Endothelial cell of umbilical vein (primary cell): ENCODE data around the gene HCLS1. TPM values are rescaled to one million over a fixed set of nuclear protein-coding genes. Genes with fewer than 3 reads are reported as not detected.

ENCODE experiments used
- BruUV-seq: library from RNA; stranded (reverse); fragments of 400-500 nt; replicated peaks from 2 replicates; lab custom pipeline; 2021; lab: Mats Ljungman, UMichigan
- CTCF ChIA-PET: fragments of 300-600, 350-600 bp; sonication (Branson Sonifier 250); formaldehyde crosslinking; loops from one replicate; lab custom pipeline; 2021; ENCODE audit warnings: antibody characterized with exemption, inconsistent platforms; lab: Charles Lee
- POLR2A ChIA-PET: fragments of 300-600, 350-600 bp; sonication (Branson Sonifier 250); formaldehyde crosslinking; loops from one replicate; lab custom pipeline; 2021; ENCODE audit warnings: antibody characterized with exemption, inconsistent platforms; lab: Charles Lee
- DNase-seq: peaks from one replicate; pipeline ENCODE4 v3.0.0-alpha.2; 2011; ENCODE audit warnings: low read depth, low spot score
- FAIRE-seq: peaks from 2 replicates; lab custom pipeline; 2011; peaks lifted over from hg19 to GRCh38; lab: Jason Lieb, UNC
- H2AFZ ChIP-seq: 2 replicates; pipeline ENCODE4 v1.6.0; 2012; ENCODE audit warnings: low read depth, low read length, control low read depth, inconsistent platforms
- H3K27ac ChIP-seq: 2 replicates; pipeline ENCODE4 v1.5.1; 2011; ENCODE audit warnings: low read depth, mild to moderate bottlenecking, control low read depth, low read length, moderate library complexity; ENCODE audit not compliant: insufficient read depth
- H3K27me3 ChIP-seq, 2 experiments: 2 replicates each; pipeline versions ENCODE4 v1.6.0 to v1.6.1; 2011; ENCODE audit warnings: low read length in 2 of 2, mixed read lengths in 1 of 2; ENCODE audit not compliant: control insufficient read depth in 2 of 2, insufficient read depth in 2 of 2
- H3K36me3 ChIP-seq, 2 experiments: 2 replicates in 1 of 2; 3 replicates in 1 of 2; pipeline ENCODE4 v1.5.1; 2011; ENCODE audit warnings: low read length in 2 of 2, mild to moderate bottlenecking in 1 of 2, moderate library complexity in 1 of 2; ENCODE audit not compliant: control insufficient read depth in 2 of 2, insufficient read depth in 2 of 2; ENCODE audit errors: extremely low read depth in 1 of 2
- H3K4me1 ChIP-seq: 3 replicates; pipeline ENCODE4 v1.5.1; 2011; ENCODE audit warnings: mild to moderate bottlenecking, low read length; ENCODE audit not compliant: control insufficient read depth, insufficient read depth; ENCODE audit errors: extremely low read depth
- H3K4me2 ChIP-seq: 2 replicates; pipeline ENCODE4 v1.6.1; 2011; ENCODE audit warnings: low read length, control low read depth, mixed read lengths; ENCODE audit not compliant: insufficient read depth
- H3K4me3 ChIP-seq, 3 experiments: fragments of 200-600 bp in 1 of 3; sonication (generic), shearing (Covaris generic) in 1 of 3; replicated peaks in 1 of 3; 2 replicates each; pipeline ENCODE4 v1.5.1; 2011 to 2016; ENCODE audit warnings: control low read depth in 3 of 3, low read length in 3 of 3, mild to moderate bottlenecking in 2 of 3, inconsistent platforms in 1 of 3, low read depth in 1 of 3, moderate library complexity in 1 of 3; ENCODE audit not compliant: insufficient read depth in 1 of 3
- H3K79me2 ChIP-seq: 2 replicates; pipeline ENCODE4 v1.6.0; 2012; ENCODE audit warnings: low read length, inconsistent platforms; ENCODE audit not compliant: control insufficient read depth, insufficient read depth
- H3K9ac ChIP-seq: replicated peaks from 2 replicates; pipeline ENCODE3; 2011; ENCODE audit warnings: low read length, control low read depth; ENCODE audit not compliant: insufficient read depth; ENCODE audit errors: extremely low read depth
- H3K9me1 ChIP-seq: replicated peaks from 3 replicates; pipeline ENCODE4 v1.6.0; 2011; ENCODE audit warnings: mild to moderate bottlenecking, low read length; ENCODE audit not compliant: control insufficient read depth, insufficient read depth; ENCODE audit errors: extremely low read depth
- H3K9me3 ChIP-seq: replicated peaks from 2 replicates; pipeline ENCODE4 v1.5.1; 2012; ENCODE audit warnings: low read length, inconsistent platforms; ENCODE audit not compliant: control insufficient read depth, insufficient read depth
- H4K20me1 ChIP-seq: replicated peaks from 2 replicates; pipeline ENCODE3; 2011; ENCODE audit warnings: mild to moderate bottlenecking, low read length; ENCODE audit not compliant: control insufficient read depth, insufficient read depth; ENCODE audit errors: extremely low read depth
- EZH2 ChIP-seq: IDR thresholded peaks from 2 replicates; pipeline ENCODE4 v1.6.1; 2012; ENCODE audit warnings: borderline replicate concordance, low read depth, mild to moderate bottlenecking, moderate library complexity, low read length, inconsistent platforms; ENCODE audit not compliant: severe bottlenecking
- FOS ChIP-seq: IDR thresholded peaks from 2 replicates; pipeline ENCODE4 v1.6.1; 2011; ENCODE audit warnings: mild to moderate bottlenecking, low read length, moderate library complexity, borderline replicate concordance; ENCODE audit not compliant: insufficient read depth
- JUN ChIP-seq: IDR thresholded peaks from 2 replicates; pipeline ENCODE4 v1.6.1; 2011; ENCODE audit warnings: borderline replicate concordance, low read depth; ENCODE audit not compliant: insufficient read length, insufficient read depth
- dilution Hi-C: fragments of 300-500 bp; cut with MboI; formaldehyde crosslinking; loops from one replicate; pipeline ENCODE4 v1.15.0; 2019; ENCODE audit warnings: low sequenced_read_pairs; ENCODE audit not compliant: extremely low pct_ligation_motif_present
- intact Hi-C: fragments of 100-400 bp; cut with micrococcal nuclease; formaldehyde crosslinking; loops from one replicate; pipeline ENCODE4 v1.10.0; 2022
- polyA plus RNA-seq, 4 experiments: library from polyadenylated mRNA; depleted of rRNA in 3 of 4; stranded (reverse) in 3 of 4; unstranded in 1 of 4; fragments of >200 nt; gene quantifications; 2 replicates each; pipeline versions ENCODE4 v1.2.1 to v1.2.3, GENCODE V29; 2011 to 2012; ENCODE audit warnings: missing spikeins in 1 of 4
- total RNA-seq: library from RNA; stranded (reverse); gene quantifications from 2 replicates; pipeline ENCODE4 v1.2.3, GENCODE V29; 2021
- TF ChIP-seq, protein P1 (sequence below), 2 donors: IDR thresholded peaks; 1 replicate in 1 of 2; 2 replicates in 1 of 2; pipeline ENCODE4 v1.5.1; 2011; ENCODE audit warnings: low read length in 2 of 2, mild to moderate bottlenecking in 2 of 2, moderate library complexity in 2 of 2, control low read depth in 1 of 2, inconsistent platforms in 1 of 2, low read depth in 1 of 2; ENCODE audit not compliant: insufficient read depth in 1 of 2; ENCODE audit errors: extremely low read depth in 1 of 2

The HCLS1 gene
- total and polyA plus RNA-seq, 2 donors (not counting 3 experiments of a cell fraction or from before 2014, with no cell fraction given), result 51.9 to 63.5 TPM

GRCh38 chr3:121710347-121710746 lies 49.6 kb upstream of the HCLS1 start:
- POLR2A ChIA-PET, result no interaction called here
- Histone ChIP-seq H3K9me1 (no peaks in the 10 kb centered on the region), H3K36me3 (peaks cover under 1 to 4% of the 10 kb centered on the region in 2 experiments), H3K9me3 (no peaks in the 10 kb centered on the region), H3K4me2 (no peak overlapping the region), H4K20me1 (no peaks in the 10 kb centered on the region), H3K79me2 (no peaks in the 10 kb centered on the region), H3K4me3 (no peak overlapping the region), H3K9ac (no peak overlapping the region), H2AFZ (no peak overlapping the region), H3K27me3 (no peaks in the 10 kb centered on the region), H3K4me1 (no peaks in the 10 kb centered on the region), H3K27ac (no peak overlapping the region)
- DNase-seq, result no peak
- TF ChIP-seq FOS, result no peak
- no peak for TF ChIP-seq EZH2
- FAIRE-seq, result no peak
- dilution Hi-C loops, result no loop called here
- intact Hi-C loops, result no loop called here
- BruUV-seq, result no TSS peak
- CTCF ChIA-PET, result no interaction called here

DNA sequence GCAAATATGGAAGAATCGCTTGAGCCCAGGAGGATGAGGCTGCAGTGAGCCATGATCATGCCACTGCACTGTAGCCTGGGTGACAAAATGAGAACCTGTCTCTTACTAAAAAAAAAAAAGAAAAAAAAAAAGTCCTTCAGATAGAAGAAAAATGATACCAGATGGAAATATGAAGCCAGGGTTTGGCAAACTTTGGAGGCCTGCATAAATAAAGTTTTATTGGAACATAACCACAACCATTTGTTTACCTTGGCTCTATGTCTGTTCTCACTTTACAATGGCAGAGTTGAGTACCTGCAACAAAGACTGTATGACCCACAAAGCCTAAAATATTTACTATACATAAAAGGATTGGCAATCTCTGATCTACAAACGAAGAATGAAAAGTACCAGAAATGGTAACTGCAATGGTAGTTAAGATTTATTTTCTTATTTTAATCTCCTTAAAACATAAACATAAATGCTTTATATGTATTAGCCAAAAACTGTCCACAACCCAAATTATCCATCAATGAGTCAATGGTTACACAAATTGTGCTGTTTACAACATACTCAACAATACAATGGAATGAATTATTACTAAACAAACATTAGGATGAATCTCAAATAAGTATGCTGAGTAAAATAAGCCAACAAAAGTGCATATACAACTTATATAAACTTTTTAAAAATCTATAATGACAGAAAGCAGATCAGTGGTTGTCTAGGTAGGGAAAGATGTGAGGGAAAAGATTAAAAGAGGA lies 47.0 kb upstream of the HCLS1 start:
- FAIRE-seq (no peak), DNase-seq (no peak)
- Histone ChIP-seq H3K79me2 (no peaks in the 10 kb centered on the region), H3K4me3 (no peak overlapping the region), H3K4me2 (no peak overlapping the region), H4K20me1 (no peaks in the 10 kb centered on the region), H3K27me3 (no peaks in the 10 kb centered on the region), H3K9me1 (no peaks in the 10 kb centered on the region), H3K27ac (no peak overlapping the region), H3K9me3 (no peaks in the 10 kb centered on the region), H2AFZ (no peak overlapping the region), H3K4me1 (no peaks in the 10 kb centered on the region), H3K36me3 (no peaks in the 10 kb centered on the region), H3K9ac (no peak overlapping the region)
- CTCF ChIA-PET, result interaction anchor here (1.2 kb wide), 1 partner anchor 12 kb away, joined by 3 read pairs; no protein-coding TSS in a partner anchor
- POLR2A ChIA-PET, result no interaction called here
- dilution Hi-C loops (no loop called here), intact Hi-C loops (no loop called here)
- no TSS peak for BruUV-seq
- TF ChIP-seq JUN, result no peak
- TF ChIP-seq, protein P1, sequence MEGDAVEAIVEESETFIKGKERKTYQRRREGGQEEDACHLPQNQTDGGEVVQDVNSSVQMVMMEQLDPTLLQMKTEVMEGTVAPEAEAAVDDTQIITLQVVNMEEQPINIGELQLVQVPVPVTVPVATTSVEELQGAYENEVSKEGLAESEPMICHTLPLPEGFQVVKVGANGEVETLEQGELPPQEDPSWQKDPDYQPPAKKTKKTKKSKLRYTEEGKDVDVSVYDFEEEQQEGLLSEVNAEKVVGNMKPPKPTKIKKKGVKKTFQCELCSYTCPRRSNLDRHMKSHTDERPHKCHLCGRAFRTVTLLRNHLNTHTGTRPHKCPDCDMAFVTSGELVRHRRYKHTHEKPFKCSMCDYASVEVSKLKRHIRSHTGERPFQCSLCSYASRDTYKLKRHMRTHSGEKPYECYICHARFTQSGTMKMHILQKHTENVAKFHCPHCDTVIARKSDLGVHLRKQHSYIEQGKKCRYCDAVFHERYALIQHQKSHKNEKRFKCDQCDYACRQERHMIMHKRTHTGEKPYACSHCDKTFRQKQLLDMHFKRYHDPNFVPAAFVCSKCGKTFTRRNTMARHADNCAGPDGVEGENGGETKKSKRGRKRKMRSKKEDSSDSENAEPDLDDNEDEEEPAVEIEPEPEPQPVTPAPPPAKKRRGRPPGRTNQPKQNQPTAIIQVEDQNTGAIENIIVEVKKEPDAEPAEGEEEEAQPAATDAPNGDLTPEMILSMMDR (IDR thresholded peaks at IDR 0.05; ENCODE audit: extremely low read depth in 1 of 2, insufficient read depth in 1 of 2, low read depth in 1 of 2, low read length in 2 of 2), result no peak
